GM23338 (cell line): ENCODE results near the gene BAX. TPM values are rescaled to one million over a fixed set of nuclear protein-coding genes. Genes with fewer than 3 reads are reported as not detected.

Experiments
- ATAC-seq: fragments of 200-7000 bp; cut with Tn5 transposase; 3 replicates; pipeline ENCODE4 v1.9.1; 2020
- DNase-seq: peaks from one replicate; pipeline ENCODE4 v3.0.0-alpha.2; 2015; ENCODE audit warnings: low spot score
- H2AFZ ChIP-seq: fragments of 200-600 bp; sonication (generic); 2 replicates; pipeline ENCODE4 v1.8.0; 2016; ENCODE audit warnings: antibody characterized with exemption, mild to moderate bottlenecking, moderate library complexity
- H3F3A ChIP-seq: fragments of 200-600 bp; sonication (generic); replicated peaks from 2 replicates; pipeline ENCODE4 v1.8.0; 2017; ENCODE audit warnings: antibody characterized with exemption, mixed run types, low read depth
- H3K27ac ChIP-seq: fragments of 200-600 bp; sonication (generic); 2 replicates; pipeline ENCODE4 v1.6.1; 2016; ENCODE audit warnings: low read depth
- H3K27me3 ChIP-seq: fragments of 200-600 bp; sonication (generic); 2 replicates; pipeline ENCODE4 v1.8.0; 2016; ENCODE audit warnings: mild to moderate bottlenecking, mixed run types, moderate library complexity; ENCODE audit not compliant: insufficient read depth
- H3K36me3 ChIP-seq: fragments of 200-600 bp; sonication (generic); 2 replicates; pipeline ENCODE4 v1.8.0; 2016; ENCODE audit warnings: mild to moderate bottlenecking; ENCODE audit not compliant: insufficient read depth
- H3K4me1 ChIP-seq: fragments of 200-600 bp; sonication (generic); 2 replicates; pipeline ENCODE4 v1.8.0; 2016; ENCODE audit warnings: mild to moderate bottlenecking, moderate library complexity; ENCODE audit not compliant: insufficient read depth
- H3K4me2 ChIP-seq: fragments of 200-600 bp; sonication (generic); 2 replicates; pipeline ENCODE4 v1.7.1; 2017; ENCODE audit warnings: mixed run types
- H3K4me3 ChIP-seq: fragments of 200-600 bp; sonication (generic); 2 replicates; pipeline ENCODE4 v1.6.1; 2016; ENCODE audit warnings: mixed run types
- H3K79me2 ChIP-seq: fragments of 200-600 bp; sonication (generic); replicated peaks from 2 replicates; pipeline ENCODE4 v1.8.0; 2017; ENCODE audit warnings: mild to moderate bottlenecking; ENCODE audit not compliant: insufficient read depth
- H3K9me2 ChIP-seq: fragments of 200-600 bp; sonication (generic); 2 replicates; pipeline ENCODE4 v1.8.0; 2017; ENCODE audit not compliant: insufficient read depth
- H4K20me1 ChIP-seq: fragments of 200-600 bp; sonication (generic); replicated peaks from 2 replicates; pipeline ENCODE4 v1.8.0; 2017; ENCODE audit warnings: mild to moderate bottlenecking; ENCODE audit not compliant: insufficient read depth
- H3K27ac Mint-ChIP-seq: 2 replicates; pipeline ENCODE4 v1.8.0; 2020; ENCODE audit warnings: inconsistent platforms, mild to moderate bottlenecking, moderate library complexity, mixed read lengths
- H3K27me3 Mint-ChIP-seq: 3 replicates; pipeline ENCODE4 v1.8.0; 2022; ENCODE audit warnings: low read depth, mild to moderate bottlenecking, moderate library complexity, mixed read lengths, inconsistent platforms; ENCODE audit not compliant: insufficient read depth, poor library complexity
- H3K36me3 Mint-ChIP-seq: 3 replicates; pipeline ENCODE4 v1.8.0; 2021; ENCODE audit warnings: low read depth, mild to moderate bottlenecking, inconsistent platforms, moderate library complexity, mixed read lengths
- H3K4me1 Mint-ChIP-seq: 3 replicates; pipeline ENCODE4 v1.8.0; 2020; ENCODE audit warnings: mild to moderate bottlenecking, inconsistent platforms, mixed read lengths
- H3K4me3 Mint-ChIP-seq: 3 replicates; pipeline ENCODE4 v1.8.0; 2021; ENCODE audit warnings: moderate library complexity, mild to moderate bottlenecking, inconsistent platforms, mixed read lengths
- H3K9me3 Mint-ChIP-seq: 3 replicates; pipeline ENCODE4 v1.8.0; 2020; ENCODE audit warnings: moderate library complexity, mild to moderate bottlenecking, inconsistent platforms, mixed read lengths
- CREB1 ChIP-seq: fragments of 250-450 bp; sonication (Bioruptor Pico); IDR thresholded peaks from 2 replicates; pipeline ENCODE4 v1.5.0; 2020; ENCODE audit warnings: low read depth, mild to moderate bottlenecking, moderate library complexity
- CTCF ChIP-seq, 2 experiments: fragments of 200-600 bp in 1 of 2; sonication (generic) in 1 of 2; conservative IDR thresholded peaks; 2 replicates each; pipeline versions ENCODE4 v1.5.1 to v1.6.1; 2016 to 2017; ENCODE audit warnings: antibody characterized with exemption in 2 of 2, low read depth in 2 of 2, mild to moderate bottlenecking in 2 of 2, moderate library complexity in 1 of 2
- ETS1 ChIP-seq: IDR thresholded peaks from 2 replicates; pipeline ENCODE4 v1.6.1; 2016; ENCODE audit warnings: antibody characterized with exemption
- EZH2 ChIP-seq: fragments of 200-600 bp; sonication (generic); IDR thresholded peaks from one replicate; pipeline ENCODE4 v1.8.0; 2017; ENCODE audit warnings: antibody characterized with exemption, mild to moderate bottlenecking, low read depth; ENCODE audit not compliant: unreplicated experiment
- EZH2phosphoT487 ChIP-seq: fragments of 200-600 bp; sonication (generic); IDR thresholded peaks from one replicate; pipeline ENCODE4 v1.8.1; 2018; ENCODE audit warnings: antibody characterized with exemption; ENCODE audit not compliant: unreplicated experiment
- JUNB ChIP-seq: IDR thresholded peaks from one replicate; pipeline ENCODE4 v1.6.1; 2016; ENCODE audit warnings: antibody characterized with exemption; ENCODE audit not compliant: unreplicated experiment
- NANOG ChIP-seq: IDR thresholded peaks from 2 replicates; pipeline ENCODE4 v1.6.1; 2016; ENCODE audit warnings: antibody characterized with exemption, borderline replicate concordance
- POLR2AphosphoS5 ChIP-seq: IDR thresholded peaks from 2 replicates; pipeline ENCODE4 v1.6.1; 2016; ENCODE audit warnings: antibody characterized with exemption, low read depth
- REST ChIP-seq: IDR thresholded peaks from one replicate; pipeline ENCODE4 v1.6.1; 2018; ENCODE audit warnings: antibody characterized with exemption; ENCODE audit not compliant: unreplicated experiment
- STAT1 ChIP-seq: IDR thresholded peaks from one replicate; pipeline ENCODE4 v1.6.1; 2016; ENCODE audit warnings: antibody characterized with exemption; ENCODE audit not compliant: unreplicated experiment
- ZNF114 ChIP-seq: fragments of 250-450 bp; sonication (Bioruptor Pico); IDR thresholded peaks from 2 replicates; pipeline ENCODE4 v1.5.0; 2020; ENCODE audit warnings: mild to moderate bottlenecking, moderate library complexity
- ZNF331 ChIP-seq: fragments of 250-450 bp; sonication (Bioruptor Pico); IDR thresholded peaks from 2 replicates; pipeline ENCODE4 v1.5.0; 2020; ENCODE audit warnings: low read depth, mild to moderate bottlenecking, moderate library complexity
- ZNF462 ChIP-seq: fragments of 250-450 bp; sonication (Bioruptor Pico); IDR thresholded peaks from 2 replicates; pipeline ENCODE4 v1.5.0; 2020; ENCODE audit warnings: mild to moderate bottlenecking, moderate library complexity
- polyA plus RNA-seq: library from polyadenylated mRNA; unstranded; fragments of >200 nt; fragmentation: Nextera tagmentation; extraction: Ambion mirVana; gene quantifications from 2 replicates; pipeline ENCODE4 v1.2.1, GENCODE V29; 2016
- total RNA-seq: library from RNA; depleted of rRNA; stranded (reverse); fragments of >200 nt; shearing (Covaris generic); gene quantifications from 2 replicates; pipeline ENCODE4 v1.2.3, GENCODE V29; 2014

BAX gene
- total and polyA plus RNA-seq, 2 experiments from 2014 or later, result 179 to 261 TPM

GRCh38 chr19:48986211-48986610 lies 31.5 kb downstream of the BAX start:
- no peak overlapping the region for H3K27ac ChIP-seq
- 0 out of 2 replicates have a peak, but pooled peaks cover 7% of the 10 kb centered on the region for H3F3A ChIP-seq
- no peak overlapping the region for H3K4me3 ChIP-seq
- Mint-ChIP-seq H3K4me1 (peaks cover 6% of the 10 kb centered on the region; the same call in 2 of the 3 replicates), H3K9me3 (no peaks in the 10 kb centered on the region), H3K36me3 (peaks cover 72% of the 10 kb centered on the region), H3K4me3 (no peak overlapping the region), H3K27me3 (peaks cover 2% of the 10 kb centered on the region), H3K27ac (no peak overlapping the region)
- H3K9me2 ChIP-seq, result no peaks in the 10 kb centered on the region
- no peaks in the 10 kb centered on the region for H3K4me1 ChIP-seq
- ATAC-seq, result no peak
- H3K4me2 ChIP-seq, result no peak overlapping the region
- no peak for TF ChIP-seq ZNF114 (CRISPR knock-in tag)
- no peak for TF ChIP-seq ZNF462
- no peak for TF ChIP-seq CTCF (conservative IDR thresholded peaks at IDR 0.05; ENCODE audit: low read depth in 2 of 2)
- TF ChIP-seq STAT1, result no peak
- no peak for TF ChIP-seq EZH2phosphoT487
- TF ChIP-seq JUNB, result no peak
- no peak for TF ChIP-seq EZH2
- no peak for TF ChIP-seq ZNF331 (CRISPR knock-in tag)
- no peak for TF ChIP-seq CREB1 (CRISPR knock-in tag)
- TF ChIP-seq REST, result no peak
- no peak for TF ChIP-seq POLR2AphosphoS5
- no peak for TF ChIP-seq ETS1
- no peak for TF ChIP-seq NANOG
- H3K27me3 ChIP-seq, result no peaks in the 10 kb centered on the region
- H3K36me3 ChIP-seq, result peaks cover 6% of the 10 kb centered on the region
- H4K20me1 ChIP-seq, result peaks cover 13% of the 10 kb centered on the region
- H3K79me2 ChIP-seq, result no peaks in the 10 kb centered on the region; the same call in 1 of the 2 replicates
- DNase-seq, result no peak
- H2AFZ ChIP-seq, result no peak overlapping the region
